GM12878 (cell line): ENCODE results near the gene AZU1. TPM values are rescaled to one million over a fixed set of nuclear protein-coding genes. Genes with fewer than 3 reads are reported as not detected.

Experiments used
- ATAC-seq: fragments of 200-7000 bp; cut with Tn5 transposase; 3 replicates; pipeline ENCODE4 v1.9.1; 2020; ENCODE audit warnings: mild to moderate bottlenecking, moderate library complexity
- BruUV-seq: library from RNA; stranded (reverse); fragments of 400-500 nt; replicated peaks from 2 replicates; lab custom pipeline; 2021; lab: Mats Ljungman, UMichigan
- CTCF ChIA-PET: fragments of 300-600 bp; sonication (Branson Sonifier 250); formaldehyde crosslinking; extraction: SDS; loops from one replicate; lab custom pipeline; 2021; ENCODE audit warnings: inconsistent platforms; lab: Yijun Ruan, JAX
- POLR2A ChIA-PET: fragments of 350-600 bp; formaldehyde crosslinking; extraction: SDS; loops from one replicate; lab custom pipeline; 2021; ENCODE audit warnings: inconsistent platforms; lab: Charles Lee
- RAD21 ChIA-PET: fragments of 300-600 bp; sonication (Branson Sonifier 250); formaldehyde crosslinking; loops from one replicate; lab custom pipeline; 2023; ENCODE audit warnings: antibody characterized with exemption; ENCODE audit not compliant: unreplicated experiment; lab: Charles Lee
- SMC1A ChIA-PET: fragments of 300-600 bp; sonication (Branson Sonifier 250); formaldehyde crosslinking; loops from one replicate; lab custom pipeline; 2023; ENCODE audit not compliant: unreplicated experiment, uncharacterized antibody; lab: Charles Lee
- DNase-seq: peaks from one replicate; pipeline ENCODE4 v3.0.0-alpha.2; 2011; ENCODE audit warnings: low read depth, low spot score
- FAIRE-seq: peaks from 3 replicates; lab custom pipeline; 2011; peaks lifted over from hg19 to GRCh38; lab: Jason Lieb, UNC
- H2AFZ ChIP-seq: 2 replicates; pipeline ENCODE4 v1.6.0; 2011; ENCODE audit warnings: low read depth, low read length, control low read depth; ENCODE audit not compliant: control insufficient read depth
- H3K27ac ChIP-seq: 2 replicates; pipeline ENCODE4 v1.5.1; 2011; ENCODE audit warnings: control low read depth; ENCODE audit not compliant: control insufficient read depth, insufficient read depth
- H3K27me3 ChIP-seq, 2 experiments: replicated peaks in 1 of 2; 2 replicates each; pipeline versions ENCODE4 v1.6.0 to v1.6.1; 2011; ENCODE audit warnings: low read length in 1 of 2; ENCODE audit not compliant: control insufficient read depth in 2 of 2, insufficient read depth in 2 of 2
- H3K36me3 ChIP-seq, 2 experiments: 2 replicates each; pipeline ENCODE4 v1.5.1; 2011; ENCODE audit warnings: low read length in 1 of 2; ENCODE audit not compliant: control insufficient read depth in 2 of 2, insufficient read depth in 2 of 2
- H3K4me1 ChIP-seq: 2 replicates; pipeline ENCODE4 v1.6.1; 2011; ENCODE audit warnings: mild to moderate bottlenecking, low read length, moderate library complexity, mixed read lengths; ENCODE audit not compliant: control insufficient read depth, insufficient read depth
- H3K4me2 ChIP-seq: 2 replicates; pipeline ENCODE4 v1.6.0; 2011; ENCODE audit warnings: control low read depth; ENCODE audit not compliant: control insufficient read depth, insufficient read depth
- H3K4me3 ChIP-seq: fragments of 200-600 bp; sonication (generic); 2 replicates; pipeline ENCODE4 v1.5.1; 2016
- H3K79me2 ChIP-seq: 2 replicates; pipeline ENCODE4 v1.6.0; 2011; ENCODE audit warnings: low read length; ENCODE audit not compliant: control insufficient read depth, insufficient read depth
- H3K9ac ChIP-seq: 2 replicates; pipeline ENCODE4 v1.8.0; 2011; ENCODE audit warnings: low read length, control low read depth, mixed read lengths; ENCODE audit not compliant: control insufficient read depth, insufficient read depth
- H3K9me3 ChIP-seq: replicated peaks from 3 replicates; pipeline ENCODE4 v1.5.1; 2011; ENCODE audit warnings: mild to moderate bottlenecking, low read length; ENCODE audit not compliant: control insufficient read depth, insufficient read depth
- H4K20me1 ChIP-seq: 2 replicates; pipeline ENCODE4 v1.6.0; 2011; ENCODE audit not compliant: control insufficient read depth, insufficient read depth
- DPF2 ChIP-seq: fragments of 450-650 bp; IDR thresholded peaks from 2 replicates; pipeline ENCODE4 v1.6.1; 2017; ENCODE audit warnings: mild to moderate bottlenecking
- NR2C1 ChIP-seq: fragments of 450-650 bp; IDR thresholded peaks from 2 replicates; pipeline ENCODE4 v1.6.1; 2017; ENCODE audit warnings: antibody characterized with exemption, mild to moderate bottlenecking, moderate library complexity
- POLR2A ChIP-seq: IDR thresholded peaks from 2 replicates; pipeline ENCODE4 v1.6.1; 2011; ENCODE audit warnings: low read depth, mild to moderate bottlenecking, low read length
- POLR2AphosphoS5 ChIP-seq: IDR thresholded peaks from 2 replicates; pipeline ENCODE4 v1.6.1; 2011; ENCODE audit warnings: mild to moderate bottlenecking, low read length, inconsistent platforms
- ZNF217 ChIP-seq: fragments of 450-650 bp; IDR thresholded peaks from 2 replicates; pipeline ENCODE4 v1.6.1; 2017; ENCODE audit warnings: antibody characterized with exemption, mild to moderate bottlenecking
- WGBS: methylation state at CpG from one replicate; pipeline ENCODE4 v1.1.6; 2016; ENCODE audit warnings: low lambda C conversion rate; ENCODE audit not compliant: insufficient replicate concordance, insufficient coverage; ENCODE audit errors: missing lambda C conversion rate; 5-methylcytosine and 5-hydroxymethylcytosine counted together
- in situ Hi-C: fragments of 300-500 bp; cut with MboI; formaldehyde crosslinking; loops from 9 replicates; pipeline ENCODE4 v1.14.3; 2018; ENCODE audit warnings: mixed read lengths
- intact Hi-C: fragments of 100-400 bp; cut with micrococcal nuclease; formaldehyde crosslinking; loops from one replicate; pipeline ENCODE4 v1.14.2; 2022; ENCODE audit not compliant: unreplicated experiment
- polyA plus RNA-seq, 11 experiments: library from polyadenylated mRNA; depleted of rRNA in 4 of 11; unstranded in 6 of 11; stranded (reverse) in 5 of 11; fragments of >200 nt; fragmentation: Nextera tagmentation in 4 of 11; fragmentation: Illumina TruSeq in 1 of 11; extraction: Ambion mirVana in 4 of 11; extraction: Trizol in 1 of 11; gene quantifications; 1 replicate in 1 of 11; 2 replicates in 10 of 11; pipeline versions ENCODE4 v1.2.1 to v1.2.3, GENCODE V29; 2011 to 2016; ENCODE audit warnings: inconsistent platforms in 2 of 11, missing spikeins in 2 of 11, low read depth in 1 of 11
- total RNA-seq, 4 experiments: library from RNA; depleted of rRNA in 3 of 4; stranded (reverse); fragments of >200 nt in 3 of 4; fragmentation: Illumina TruSeq in 1 of 4; extraction: Trizol in 1 of 4; gene quantifications; 2 replicates each; pipeline versions ENCODE4 v1.2.1 to v1.2.3, GENCODE V29; 2013 to 2021
- TF ChIP-seq, protein P1 (sequence below): IDR thresholded peaks from 2 replicates; pipeline ENCODE4 v1.6.1; 2012; ENCODE audit warnings: low read depth, low read length, improper control_type of control experiment

Gene AZU1
- total and polyA plus RNA-seq, 10 of the 15 experiments (the other 5 are each of a cell fraction or from before 2014, with no cell fraction given), result not detected

DNA sequence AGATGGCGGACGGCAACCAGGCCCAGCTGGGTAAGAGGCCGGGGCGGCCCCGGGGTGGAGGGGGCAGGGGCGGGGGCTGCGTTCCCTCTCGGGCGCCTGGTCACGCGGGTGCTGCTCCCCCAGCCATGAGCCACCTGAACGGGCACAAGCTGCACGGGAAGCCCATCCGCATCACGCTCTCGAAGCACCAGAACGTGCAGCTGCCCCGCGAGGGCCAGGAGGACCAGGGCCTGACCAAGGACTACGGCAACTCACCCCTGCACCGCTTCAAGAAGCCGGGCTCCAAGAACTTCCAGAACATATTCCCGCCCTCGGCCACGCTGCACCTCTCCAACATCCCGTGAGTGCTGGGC is 19.2 kb upstream of the AZU1 start:
- CTCF ChIA-PET, result no interaction called here
- RAD21 ChIA-PET, result no interaction called here
- Histone ChIP-seq H2AFZ (no peak overlapping the region), H3K27me3 (no peaks in the 10 kb centered on the region), H3K4me1 (no peaks in the 10 kb centered on the region), H3K36me3 (peaks cover 38 to 61% of the 10 kb centered on the region in 2 experiments; a peak in 3 of 4 replicates), H3K4me2 (no peak overlapping the region), H3K9me3 (no peaks in the 10 kb centered on the region; the same call in 2 of the 3 replicates), H3K27ac (no peak overlapping the region), H4K20me1 (peaks cover 4% of the 10 kb centered on the region; the same call in 1 of the 2 replicates), H3K9ac (no peak overlapping the region), H3K4me3 (no peak overlapping the region), H3K79me2 (peaks cover 13% of the 10 kb centered on the region)
- ATAC-seq, result no peak
- SMC1A ChIA-PET, result no interaction called here
- WGBS, result 100% methylated on average over 4 of the region's 26 CpGs
- POLR2A ChIA-PET, result interaction anchor here (0.6 kb wide), 1 partner anchor 128 kb away, joined by 4 read pairs; no protein-coding TSS in a partner anchor
- intact Hi-C loops, result no loop called here
- no peak for FAIRE-seq
- DNase-seq, result no peak
- in situ Hi-C loops, result no loop called here
- BruUV-seq, result no TSS peak
- TF ChIP-seq POLR2A (peak; percentile 76), DPF2 (no peak), POLR2AphosphoS5 (peak; percentile 55), NR2C1 (no peak), ZNF217 (no peak)
- TF ChIP-seq, protein P1, sequence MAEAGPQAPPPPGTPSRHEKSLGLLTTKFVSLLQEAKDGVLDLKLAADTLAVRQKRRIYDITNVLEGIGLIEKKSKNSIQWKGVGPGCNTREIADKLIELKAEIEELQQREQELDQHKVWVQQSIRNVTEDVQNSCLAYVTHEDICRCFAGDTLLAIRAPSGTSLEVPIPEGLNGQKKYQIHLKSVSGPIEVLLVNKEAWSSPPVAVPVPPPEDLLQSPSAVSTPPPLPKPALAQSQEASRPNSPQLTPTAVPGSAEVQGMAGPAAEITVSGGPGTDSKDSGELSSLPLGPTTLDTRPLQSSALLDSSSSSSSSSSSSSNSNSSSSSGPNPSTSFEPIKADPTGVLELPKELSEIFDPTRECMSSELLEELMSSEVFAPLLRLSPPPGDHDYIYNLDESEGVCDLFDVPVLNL, result no peak
